Islet of Langerhans (tissue), 1 donor: Measurements from ENCODE around the gene GPR15.

Source experiments
- FAIRE-seq: peaks from one replicate; lab custom pipeline; 2011; peaks lifted over from hg19 to GRCh38; lab: Jason Lieb, UNC

The GPR15 gene

GRCh38 chr3:98530676-98531075, 1.1 kb upstream of the GPR15 start:
- no peak for FAIRE-seq

- no peak for FAIRE-seq
These were observed 478 bp downstream of the GPR15 start for GRCh38 chr3:98532275-98532637.

GRCh38 chr3:98532709-98533571, 1.2 kb downstream of the GPR15 start:
- no peak for FAIRE-seq

GRCh38 chr3:98534168-98534567, 2.4 kb downstream of the GPR15 start:
- no peak for FAIRE-seq

GRCh38 chr3:98534734-98535133, 3.0 kb downstream of the GPR15 start:
- no peak for FAIRE-seq

GRCh38 chr3:98536456-98537017, 4.8 kb downstream of the GPR15 start:
- FAIRE-seq: no peak

GRCh38 chr3:98540346-98540745, 8.6 kb downstream of the GPR15 start:
- no peak for FAIRE-seq

- no peak for FAIRE-seq
These were observed 9.9 kb downstream of the GPR15 start for GRCh38 chr3:98541695-98542094.

DNA sequence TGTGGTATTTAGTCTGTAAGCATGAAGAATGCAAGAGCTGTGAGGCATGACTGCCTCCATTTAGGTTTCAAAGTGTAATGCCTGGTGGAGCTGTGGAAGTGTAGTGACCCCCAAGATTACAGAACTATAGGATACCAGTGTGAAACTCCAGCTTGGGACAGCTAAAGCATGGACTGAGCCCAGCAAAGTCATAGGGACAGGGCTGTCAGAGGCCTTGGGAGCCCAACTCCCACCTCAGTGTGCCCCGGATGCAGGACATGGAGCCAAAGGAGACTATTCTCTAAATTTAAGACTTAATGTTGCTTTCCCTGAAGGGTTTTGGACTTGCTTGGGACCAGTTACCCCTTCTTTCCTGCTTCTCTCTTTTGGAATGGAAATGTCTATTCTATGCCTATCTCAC, 10.8 kb downstream of the GPR15 start:
- no peak for FAIRE-seq

GRCh38 chr3:98545940-98546339, 14.2 kb downstream of the GPR15 start:
- FAIRE-seq: no peak

GRCh38 chr3:98548544-98548943, 16.8 kb downstream of the GPR15 start:
- FAIRE-seq: no peak

DNA sequence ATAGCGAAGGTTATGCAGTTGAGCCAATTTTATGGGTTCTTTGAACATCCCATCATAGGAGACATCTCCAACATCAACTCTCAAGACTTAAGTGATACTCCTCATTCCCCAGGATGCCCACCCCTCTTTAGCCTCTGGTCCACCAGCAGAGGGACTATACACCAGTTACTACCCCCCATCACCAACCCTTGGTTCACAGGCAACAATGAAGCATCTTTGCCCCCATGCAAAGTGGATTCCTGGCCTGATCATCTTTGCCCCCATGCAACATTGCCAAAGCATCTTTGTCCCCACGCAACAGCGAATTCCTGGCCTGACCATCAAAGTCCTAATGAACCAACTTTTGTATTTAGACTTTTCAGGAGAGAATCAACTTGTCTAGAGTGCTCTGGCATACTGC, 19.1 kb downstream of the GPR15 start:
- no peak for FAIRE-seq

DNA sequence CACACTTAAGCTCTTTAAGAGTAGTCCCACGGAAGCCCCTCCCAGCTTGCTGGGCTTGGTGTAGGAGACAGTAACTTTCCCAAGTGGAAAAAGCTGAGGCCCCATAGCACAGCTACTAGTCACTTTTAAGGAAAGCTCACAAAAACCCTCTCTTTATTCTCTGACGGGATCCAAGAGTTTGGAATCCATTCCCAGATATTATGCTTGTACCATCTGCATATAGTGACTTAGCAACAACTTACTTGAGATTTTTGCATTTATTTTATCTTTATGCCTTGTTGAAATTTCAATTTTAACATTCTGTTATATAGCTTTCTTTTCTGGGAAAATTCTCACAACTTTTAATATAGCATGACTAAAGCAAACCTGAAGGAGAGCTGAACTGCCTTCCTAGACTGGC, 19.5 kb downstream of the GPR15 start:
- FAIRE-seq: no peak

- FAIRE-seq: no peak
These were observed 20.0 kb downstream of the GPR15 start for GRCh38 chr3:98551754-98552153.

GRCh38 chr3:98552232-98553020, 20.6 kb downstream of the GPR15 start:
- FAIRE-seq: no peak

DNA sequence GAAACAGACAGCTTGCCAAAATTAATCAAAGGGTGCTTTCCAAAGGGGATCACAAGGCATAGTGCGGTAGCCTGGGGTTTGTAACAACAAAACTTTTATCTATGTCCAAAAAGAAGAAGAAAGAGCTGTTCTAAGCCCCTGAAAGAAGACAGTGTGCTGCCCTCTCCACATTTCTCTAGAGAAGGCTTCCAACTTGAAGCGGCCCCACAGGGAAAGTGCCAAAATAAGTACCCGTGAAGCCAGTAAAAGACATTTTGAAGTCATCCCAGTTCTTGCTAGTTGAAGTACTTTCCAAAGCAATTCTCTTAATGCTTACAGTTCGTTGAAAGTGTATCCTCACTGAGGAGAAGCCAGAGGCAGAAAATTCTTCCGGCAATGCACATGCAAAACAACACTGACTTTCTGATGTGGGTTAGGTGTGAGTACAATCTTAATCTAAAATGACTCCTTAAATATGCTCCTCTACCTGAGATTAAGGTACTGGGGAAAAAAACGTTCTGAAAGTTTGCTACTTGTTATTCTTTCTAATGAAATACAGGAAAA, 21.3 kb downstream of the GPR15 start:
- FAIRE-seq: no peak

DNA sequence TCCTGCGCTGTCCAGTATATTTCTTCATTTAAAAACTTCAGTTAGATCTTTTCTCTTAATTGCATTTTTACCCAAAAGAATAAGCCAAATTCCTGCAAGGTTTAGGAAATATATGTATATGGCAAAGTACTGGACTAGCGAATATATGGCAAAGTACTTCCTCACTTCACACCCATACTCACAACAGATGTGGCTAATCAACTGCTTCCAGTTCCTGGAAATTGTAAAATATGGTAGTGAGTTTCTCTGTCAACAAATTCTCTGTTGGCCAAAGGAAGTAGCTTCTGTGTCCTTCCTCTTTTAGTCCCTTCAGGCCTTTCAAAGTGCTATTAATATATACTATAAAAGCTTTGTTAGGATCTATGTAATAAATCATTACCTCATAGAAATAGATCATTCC, 22.0 kb downstream of the GPR15 start:
- FAIRE-seq: no peak

DNA sequence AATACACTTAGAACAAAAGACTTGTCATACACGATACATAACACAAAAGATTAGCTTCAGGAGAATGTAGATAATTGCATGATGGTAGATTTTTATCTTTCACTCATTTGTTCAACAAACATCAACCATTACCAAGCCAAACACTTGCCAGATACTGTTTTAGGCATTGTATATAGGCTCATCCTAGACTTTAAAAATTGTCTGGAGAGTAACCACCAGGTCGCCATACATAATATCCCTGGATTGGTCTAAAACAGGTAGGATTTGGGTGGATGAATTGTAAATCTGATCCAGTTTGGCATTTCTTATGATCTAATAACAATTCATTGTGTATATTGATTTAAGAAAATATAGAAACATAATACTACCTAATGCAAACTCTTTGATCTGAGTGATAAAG, 22.8 kb downstream of the GPR15 start:
- FAIRE-seq: no peak

GRCh38 chr3:98555025-98555379, 23.2 kb downstream of the GPR15 start:
- FAIRE-seq: no peak

DNA sequence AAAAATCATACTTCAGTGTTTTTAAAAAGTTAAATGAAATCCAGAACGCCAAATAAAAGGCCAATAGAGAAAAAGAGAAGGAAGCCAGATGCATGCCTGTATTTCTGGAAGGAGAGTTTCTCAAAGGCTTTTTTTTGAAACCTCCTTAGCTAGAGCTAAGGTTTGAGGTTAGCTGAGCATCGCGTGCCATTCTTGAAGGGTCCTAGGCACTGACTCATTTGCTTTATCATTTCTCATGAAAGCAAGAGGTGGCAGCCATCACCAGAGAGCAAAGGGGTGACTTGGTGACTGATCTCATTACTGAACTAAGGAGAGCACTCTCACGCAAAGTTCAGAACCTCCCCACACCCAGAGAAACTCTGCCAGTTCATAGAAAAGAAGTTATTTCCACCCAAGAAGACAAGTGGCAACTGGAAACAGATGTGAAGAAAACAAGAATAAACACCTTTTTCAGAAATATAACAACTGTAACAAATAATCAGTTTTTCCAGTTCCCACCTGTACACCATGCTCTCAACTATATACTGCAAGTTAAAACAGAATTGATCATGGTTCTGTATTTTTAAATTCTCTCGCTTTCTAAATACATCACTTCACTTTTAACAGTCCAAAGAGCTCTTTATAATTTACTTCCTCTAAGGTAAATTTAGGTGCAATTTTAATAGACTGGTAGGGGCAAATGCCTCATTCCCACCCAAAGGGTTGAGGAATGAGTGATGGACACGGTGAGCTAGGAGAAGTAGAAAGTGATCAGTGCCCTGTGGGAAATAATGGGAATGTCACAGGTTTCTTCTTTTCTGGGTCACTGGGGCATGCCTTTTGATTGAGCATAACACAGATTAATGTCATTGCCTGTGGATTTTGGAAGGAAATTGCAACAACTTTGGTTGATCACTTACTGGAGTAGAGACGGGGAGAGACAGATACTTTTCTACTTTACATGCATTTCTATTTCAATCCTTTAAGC, 24.7 kb downstream of the GPR15 start:
- no peak for FAIRE-seq

GRCh38 chr3:98557324-98558010, 25.7 kb downstream of the GPR15 start:
- no peak for FAIRE-seq
